ENCODE data around the gene CDKN2B-AS1.

- TF ChIP-seq CTCF (IDR thresholded peaks at IDR 0.05 in 8 of 11, conservative IDR thresholded peaks at IDR 0.05 in 3 of 11) (no peak), POLR2A (IDR thresholded peaks at IDR 0.05) (no peak), POLR2AphosphoS5 (IDR thresholded peaks at IDR 0.05) (no peak)
These were observed 109.3 kb downstream of the CDKN2B-AS1 start for GRCh38 chr9:22103685-22104575.
